HepG2 (cell line): ENCODE results near the gene GPRIN1. TPM values are rescaled to one million over a fixed set of nuclear protein-coding genes. Genes with fewer than 3 reads are reported as not detected.

Source experiments
- CTCF ChIP-seq: sonication (generic); formaldehyde crosslinking; IDR thresholded peaks from 2 replicates; pipeline ENCODE4 v1.5.0; 2020; ENCODE audit warnings: mild to moderate bottlenecking, missing genetic modification reagents, moderate library complexity
- ZNF407 ChIP-seq: sonication (generic); formaldehyde crosslinking; IDR thresholded peaks from one replicate; pipeline ENCODE4 v1.5.1; 2020; ENCODE audit warnings: mild to moderate bottlenecking, missing genetic modification reagents; ENCODE audit errors: not compliant biosample characterization
- ZNF691 ChIP-seq: sonication (generic); formaldehyde crosslinking; IDR thresholded peaks from 2 replicates; pipeline ENCODE4 v1.4.0; 2020; ENCODE audit warnings: missing genetic modification reagents, low read depth, mild to moderate bottlenecking, borderline replicate concordance
- polyA plus RNA-seq, 8 experiments: library from polyadenylated mRNA; depleted of rRNA in 3 of 8; stranded (reverse) in 7 of 8; unstranded in 1 of 8; fragments of >200 nt; fragmentation: Illumina TruSeq in 4 of 8; extraction: Trizol in 4 of 8; gene quantifications; 2 replicates each; pipeline versions ENCODE4 v1.2.1 to v1.2.3, GENCODE V29; 2011 to 2016; ENCODE audit warnings: low read depth in 4 of 8, missing spikeins in 1 of 8, mixed read lengths in 1 of 8; ENCODE audit not compliant: insufficient read depth in 1 of 8
- total RNA-seq, 5 experiments: library from RNA; depleted of rRNA; stranded (reverse); fragments of >200 nt; fragmentation: Illumina TruSeq; extraction: Trizol; gene quantifications; 2 replicates each; pipeline ENCODE4 v1.2.3, GENCODE V29; 2016; ENCODE audit warnings: low read depth in 1 of 5

The GPRIN1 gene
- total and polyA plus RNA-seq, 2 of the 13 experiments (the other 11 are each of a cell fraction or from before 2014, with no cell fraction given), result 0.32 to 2.0 TPM

DNA sequence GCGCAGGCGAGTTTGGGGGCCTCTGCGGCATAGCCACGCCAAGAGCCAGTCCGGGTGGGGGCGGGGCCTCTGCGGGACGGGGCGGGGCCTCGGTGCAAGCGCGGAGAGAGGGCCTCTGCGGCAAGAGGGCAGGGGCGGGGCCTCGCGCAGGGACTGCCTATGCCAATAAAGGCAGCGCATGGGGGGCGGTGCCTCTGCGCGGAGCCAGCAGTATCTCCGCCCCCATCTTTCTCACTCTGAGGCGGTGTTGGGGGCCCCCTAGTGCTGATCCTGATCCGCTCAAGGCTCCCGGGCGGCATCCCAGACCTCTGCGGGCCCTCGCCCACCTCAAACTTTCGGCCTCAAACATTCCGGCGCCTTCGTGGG is 9.2 kb upstream of the GPRIN1 start (continued):
- TF ChIP-seq ZNF407 (no peak), CTCF (CRISPR knock-in tag) (peak; percentile 67), ZNF691 (no peak)
- TF ChIP-seq, all 625 proteins: peak for 6
